Testis (tissue), 2 donors: Measurements from ENCODE around the gene ADNP.

Experiments
- POLR2A ChIP-seq: fragments of 450-650 bp; IDR thresholded peaks from one replicate; pipeline ENCODE4 v1.6.1; 2017; ENCODE audit warnings: antibody characterized with exemption, mild to moderate bottlenecking, moderate library complexity
- TF ChIP-seq, protein P1 (sequence below), 3 experiments: fragments of 450-650 bp in 2 of 3; fragments of 200-600 bp in 1 of 3; sonication (generic) in 1 of 3; IDR thresholded peaks; one replicate each; pipeline ENCODE4 v1.5.1; 2016 to 2019; ENCODE audit warnings: antibody characterized with exemption in 3 of 3, mild to moderate bottlenecking in 2 of 3, moderate library complexity in 1 of 3

DNA sequence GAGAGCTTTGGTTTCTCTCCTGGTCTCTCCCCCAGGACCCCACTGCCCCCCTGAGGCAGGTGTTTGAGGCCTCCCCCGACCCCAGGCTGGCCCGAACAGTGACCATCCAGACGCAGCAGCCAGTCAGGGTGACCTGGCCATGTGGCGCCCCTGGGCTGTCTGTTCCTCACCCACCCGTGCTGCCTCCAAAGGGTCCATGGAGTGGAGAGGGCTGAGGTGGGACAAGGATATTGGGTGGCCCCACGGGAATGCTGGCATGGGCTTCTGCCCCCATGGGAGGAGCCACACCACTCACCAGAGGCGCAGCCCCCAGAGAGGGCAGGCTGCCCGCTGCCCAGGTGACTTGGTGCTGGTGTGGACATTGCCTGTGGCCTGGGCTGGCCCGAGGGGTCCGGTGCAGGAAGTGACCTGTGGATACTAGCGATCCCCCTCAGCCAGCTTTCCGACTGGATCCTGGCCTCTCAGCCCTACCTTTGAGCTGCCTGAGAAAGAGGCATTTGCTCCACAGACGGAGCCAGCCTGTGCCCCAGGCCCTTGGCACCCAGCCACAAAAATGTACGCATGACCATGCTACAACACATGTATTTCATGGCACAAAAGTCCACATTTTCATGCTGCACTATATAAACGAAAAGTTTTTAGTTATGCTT lies 85.5 kb downstream of the ADNP start:
- no peak for TF ChIP-seq POLR2A
- TF ChIP-seq, protein P1, sequence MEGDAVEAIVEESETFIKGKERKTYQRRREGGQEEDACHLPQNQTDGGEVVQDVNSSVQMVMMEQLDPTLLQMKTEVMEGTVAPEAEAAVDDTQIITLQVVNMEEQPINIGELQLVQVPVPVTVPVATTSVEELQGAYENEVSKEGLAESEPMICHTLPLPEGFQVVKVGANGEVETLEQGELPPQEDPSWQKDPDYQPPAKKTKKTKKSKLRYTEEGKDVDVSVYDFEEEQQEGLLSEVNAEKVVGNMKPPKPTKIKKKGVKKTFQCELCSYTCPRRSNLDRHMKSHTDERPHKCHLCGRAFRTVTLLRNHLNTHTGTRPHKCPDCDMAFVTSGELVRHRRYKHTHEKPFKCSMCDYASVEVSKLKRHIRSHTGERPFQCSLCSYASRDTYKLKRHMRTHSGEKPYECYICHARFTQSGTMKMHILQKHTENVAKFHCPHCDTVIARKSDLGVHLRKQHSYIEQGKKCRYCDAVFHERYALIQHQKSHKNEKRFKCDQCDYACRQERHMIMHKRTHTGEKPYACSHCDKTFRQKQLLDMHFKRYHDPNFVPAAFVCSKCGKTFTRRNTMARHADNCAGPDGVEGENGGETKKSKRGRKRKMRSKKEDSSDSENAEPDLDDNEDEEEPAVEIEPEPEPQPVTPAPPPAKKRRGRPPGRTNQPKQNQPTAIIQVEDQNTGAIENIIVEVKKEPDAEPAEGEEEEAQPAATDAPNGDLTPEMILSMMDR (IDR thresholded peaks at IDR 0.05) = no peak
